Endothelial cell of umbilical vein (primary cell): ENCODE data around the gene TRIM17. TPM values are rescaled to one million over a fixed set of nuclear protein-coding genes. Genes with fewer than 3 reads are reported as not detected.

Source experiments
- BruUV-seq: library from RNA; stranded (reverse); fragments of 400-500 nt; replicated peaks from 2 replicates; lab custom pipeline; 2021; lab: Mats Ljungman, UMichigan
- CTCF ChIA-PET: fragments of 300-600, 350-600 bp; sonication (Branson Sonifier 250); formaldehyde crosslinking; loops from one replicate; lab custom pipeline; 2021; ENCODE audit warnings: antibody characterized with exemption, inconsistent platforms; lab: Charles Lee
- POLR2A ChIA-PET: fragments of 300-600, 350-600 bp; sonication (Branson Sonifier 250); formaldehyde crosslinking; loops from one replicate; lab custom pipeline; 2021; ENCODE audit warnings: antibody characterized with exemption, inconsistent platforms; lab: Charles Lee
- DNase-seq: peaks from one replicate; pipeline ENCODE4 v3.0.0-alpha.2; 2011; ENCODE audit warnings: low read depth, low spot score
- FAIRE-seq: peaks from 2 replicates; lab custom pipeline; 2011; peaks lifted over from hg19 to GRCh38; lab: Jason Lieb, UNC
- H2AFZ ChIP-seq: 2 replicates; pipeline ENCODE4 v1.6.0; 2012; ENCODE audit warnings: low read depth, low read length, control low read depth, inconsistent platforms
- H3K27ac ChIP-seq: 2 replicates; pipeline ENCODE4 v1.5.1; 2011; ENCODE audit warnings: low read depth, mild to moderate bottlenecking, control low read depth, low read length, moderate library complexity; ENCODE audit not compliant: insufficient read depth
- H3K27me3 ChIP-seq, 2 experiments: 2 replicates each; pipeline versions ENCODE4 v1.6.0 to v1.6.1; 2011; ENCODE audit warnings: low read length in 2 of 2, mixed read lengths in 1 of 2; ENCODE audit not compliant: control insufficient read depth in 2 of 2, insufficient read depth in 2 of 2
- H3K36me3 ChIP-seq, 2 experiments: 2 replicates in 1 of 2; 3 replicates in 1 of 2; pipeline ENCODE4 v1.5.1; 2011; ENCODE audit warnings: low read length in 2 of 2, mild to moderate bottlenecking in 1 of 2, moderate library complexity in 1 of 2; ENCODE audit not compliant: control insufficient read depth in 2 of 2, insufficient read depth in 2 of 2; ENCODE audit errors: extremely low read depth in 1 of 2
- H3K4me1 ChIP-seq: 3 replicates; pipeline ENCODE4 v1.5.1; 2011; ENCODE audit warnings: mild to moderate bottlenecking, low read length; ENCODE audit not compliant: control insufficient read depth, insufficient read depth; ENCODE audit errors: extremely low read depth
- H3K4me2 ChIP-seq: 2 replicates; pipeline ENCODE4 v1.6.1; 2011; ENCODE audit warnings: low read length, control low read depth, mixed read lengths; ENCODE audit not compliant: insufficient read depth
- H3K4me3 ChIP-seq, 3 experiments: fragments of 200-600 bp in 1 of 3; sonication (generic), shearing (Covaris generic) in 1 of 3; replicated peaks in 1 of 3; 2 replicates each; pipeline ENCODE4 v1.5.1; 2011 to 2016; ENCODE audit warnings: control low read depth in 3 of 3, low read length in 3 of 3, mild to moderate bottlenecking in 2 of 3, inconsistent platforms in 1 of 3, low read depth in 1 of 3, moderate library complexity in 1 of 3; ENCODE audit not compliant: insufficient read depth in 1 of 3
- H3K79me2 ChIP-seq: 2 replicates; pipeline ENCODE4 v1.6.0; 2012; ENCODE audit warnings: low read length, inconsistent platforms; ENCODE audit not compliant: control insufficient read depth, insufficient read depth
- H3K9ac ChIP-seq: replicated peaks from 2 replicates; pipeline ENCODE3; 2011; ENCODE audit warnings: low read length, control low read depth; ENCODE audit not compliant: insufficient read depth; ENCODE audit errors: extremely low read depth
- H3K9me1 ChIP-seq: replicated peaks from 3 replicates; pipeline ENCODE4 v1.6.0; 2011; ENCODE audit warnings: mild to moderate bottlenecking, low read length; ENCODE audit not compliant: control insufficient read depth, insufficient read depth; ENCODE audit errors: extremely low read depth
- H3K9me3 ChIP-seq: replicated peaks from 2 replicates; pipeline ENCODE4 v1.5.1; 2012; ENCODE audit warnings: low read length, inconsistent platforms; ENCODE audit not compliant: control insufficient read depth, insufficient read depth
- H4K20me1 ChIP-seq: replicated peaks from 2 replicates; pipeline ENCODE3; 2011; ENCODE audit warnings: mild to moderate bottlenecking, low read length; ENCODE audit not compliant: control insufficient read depth, insufficient read depth; ENCODE audit errors: extremely low read depth
- EZH2 ChIP-seq: IDR thresholded peaks from 2 replicates; pipeline ENCODE4 v1.6.1; 2012; ENCODE audit warnings: borderline replicate concordance, low read depth, mild to moderate bottlenecking, moderate library complexity, low read length, inconsistent platforms; ENCODE audit not compliant: severe bottlenecking
- FOS ChIP-seq: IDR thresholded peaks from 2 replicates; pipeline ENCODE4 v1.6.1; 2011; ENCODE audit warnings: mild to moderate bottlenecking, low read length, moderate library complexity, borderline replicate concordance; ENCODE audit not compliant: insufficient read depth
- GATA2 ChIP-seq: IDR thresholded peaks from 2 replicates; pipeline ENCODE4 v1.7.0; 2011; ENCODE audit warnings: low read depth, mild to moderate bottlenecking, moderate library complexity, mixed read lengths, low read length; ENCODE audit not compliant: insufficient read length, insufficient read depth
- JUN ChIP-seq: IDR thresholded peaks from 2 replicates; pipeline ENCODE4 v1.6.1; 2011; ENCODE audit warnings: borderline replicate concordance, low read depth; ENCODE audit not compliant: insufficient read length, insufficient read depth
- MYC ChIP-seq: IDR thresholded peaks from one replicate; pipeline ENCODE4 v1.6.1; 2011; ENCODE audit warnings: mild to moderate bottlenecking, low read depth, low read length
- POLR2A ChIP-seq: IDR thresholded peaks from 2 replicates; pipeline ENCODE4 v1.6.1; 2012; ENCODE audit warnings: low read depth, mild to moderate bottlenecking, control low read depth, low read length
- POLR2AphosphoS5 ChIP-seq: IDR thresholded peaks from 2 replicates; pipeline ENCODE4 v1.6.1; 2012; ENCODE audit warnings: low read depth, mild to moderate bottlenecking, control low read depth, low read length, moderate library complexity; ENCODE audit not compliant: insufficient read depth
- dilution Hi-C: fragments of 300-500 bp; cut with MboI; formaldehyde crosslinking; loops from one replicate; pipeline ENCODE4 v1.15.0; 2019; ENCODE audit warnings: low sequenced_read_pairs; ENCODE audit not compliant: extremely low pct_ligation_motif_present
- intact Hi-C: fragments of 100-400 bp; cut with micrococcal nuclease; formaldehyde crosslinking; loops from one replicate; pipeline ENCODE4 v1.10.0; 2022
- polyA plus RNA-seq, 4 experiments: library from polyadenylated mRNA; depleted of rRNA in 3 of 4; stranded (reverse) in 3 of 4; unstranded in 1 of 4; fragments of >200 nt; gene quantifications; 2 replicates each; pipeline versions ENCODE4 v1.2.1 to v1.2.3, GENCODE V29; 2011 to 2012; ENCODE audit warnings: missing spikeins in 1 of 4
- total RNA-seq: library from RNA; stranded (reverse); gene quantifications from 2 replicates; pipeline ENCODE4 v1.2.3, GENCODE V29; 2021
- TF ChIP-seq, protein P1 (sequence below), 2 donors: IDR thresholded peaks; 1 replicate in 1 of 2; 2 replicates in 1 of 2; pipeline ENCODE4 v1.5.1; 2011; ENCODE audit warnings: low read length in 2 of 2, mild to moderate bottlenecking in 2 of 2, moderate library complexity in 2 of 2, control low read depth in 1 of 2, inconsistent platforms in 1 of 2, low read depth in 1 of 2; ENCODE audit not compliant: insufficient read depth in 1 of 2; ENCODE audit errors: extremely low read depth in 1 of 2
- TF ChIP-seq, protein P2 (sequence below): IDR thresholded peaks from 2 replicates; pipeline ENCODE4 v1.6.1; 2011; ENCODE audit not compliant: insufficient read depth, insufficient read length

Gene TRIM17
- total and polyA plus RNA-seq, 2 donors (not counting 3 experiments of a cell fraction or from before 2014, with no cell fraction given): not detected

DNA sequence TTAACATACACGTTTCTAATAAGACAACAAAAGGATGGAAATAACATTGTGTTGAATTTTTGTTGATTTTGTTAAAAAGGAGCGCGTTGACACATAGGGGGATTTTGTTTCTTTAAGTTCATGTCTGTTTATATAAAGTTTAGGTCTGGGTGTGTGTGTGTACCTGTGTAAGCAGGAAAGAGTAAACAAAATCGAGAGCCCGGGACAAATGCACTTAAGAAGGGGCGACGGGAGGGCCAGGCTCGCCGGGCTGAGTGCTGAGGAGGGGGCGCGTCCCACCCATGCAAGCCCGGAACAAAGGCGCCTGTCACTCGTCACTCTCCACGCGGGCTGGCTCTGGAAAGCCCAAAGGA is 28.8 kb upstream of the TRIM17 start:
- Histone ChIP-seq H3K36me3 (no peaks in the 10 kb centered on the region), H3K27ac (no peak overlapping the region), H3K9me1 (no peaks in the 10 kb centered on the region), H3K4me2 (peak overlapping the region; percentile 35), H3K4me3 (no peak overlapping the region), H4K20me1 (no peaks in the 10 kb centered on the region), H3K4me1 (no peaks in the 10 kb centered on the region), H3K79me2 (no peaks in the 10 kb centered on the region), H3K9ac (no peak overlapping the region), H2AFZ (peak overlapping the region; percentile 2), H3K9me3 (no peaks in the 10 kb centered on the region), H3K27me3 (peaks cover 28 to 32% of the 10 kb centered on the region in 2 experiments)
- POLR2A ChIA-PET: no interaction called here
- dilution Hi-C loops: no loop called here
- peak; percentile 6 for DNase-seq
- TF ChIP-seq, protein P1, sequence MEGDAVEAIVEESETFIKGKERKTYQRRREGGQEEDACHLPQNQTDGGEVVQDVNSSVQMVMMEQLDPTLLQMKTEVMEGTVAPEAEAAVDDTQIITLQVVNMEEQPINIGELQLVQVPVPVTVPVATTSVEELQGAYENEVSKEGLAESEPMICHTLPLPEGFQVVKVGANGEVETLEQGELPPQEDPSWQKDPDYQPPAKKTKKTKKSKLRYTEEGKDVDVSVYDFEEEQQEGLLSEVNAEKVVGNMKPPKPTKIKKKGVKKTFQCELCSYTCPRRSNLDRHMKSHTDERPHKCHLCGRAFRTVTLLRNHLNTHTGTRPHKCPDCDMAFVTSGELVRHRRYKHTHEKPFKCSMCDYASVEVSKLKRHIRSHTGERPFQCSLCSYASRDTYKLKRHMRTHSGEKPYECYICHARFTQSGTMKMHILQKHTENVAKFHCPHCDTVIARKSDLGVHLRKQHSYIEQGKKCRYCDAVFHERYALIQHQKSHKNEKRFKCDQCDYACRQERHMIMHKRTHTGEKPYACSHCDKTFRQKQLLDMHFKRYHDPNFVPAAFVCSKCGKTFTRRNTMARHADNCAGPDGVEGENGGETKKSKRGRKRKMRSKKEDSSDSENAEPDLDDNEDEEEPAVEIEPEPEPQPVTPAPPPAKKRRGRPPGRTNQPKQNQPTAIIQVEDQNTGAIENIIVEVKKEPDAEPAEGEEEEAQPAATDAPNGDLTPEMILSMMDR (IDR thresholded peaks at IDR 0.05; ENCODE audit: extremely low read depth in 1 of 2, insufficient read depth in 1 of 2, low read depth in 1 of 2, low read length in 2 of 2): no peak
- no peak for TF ChIP-seq MYC
- TF ChIP-seq FOS: no peak
- CTCF ChIA-PET: no interaction called here
- FAIRE-seq: no peak
- intact Hi-C loops: no loop called here
- no TSS peak for BruUV-seq

DNA sequence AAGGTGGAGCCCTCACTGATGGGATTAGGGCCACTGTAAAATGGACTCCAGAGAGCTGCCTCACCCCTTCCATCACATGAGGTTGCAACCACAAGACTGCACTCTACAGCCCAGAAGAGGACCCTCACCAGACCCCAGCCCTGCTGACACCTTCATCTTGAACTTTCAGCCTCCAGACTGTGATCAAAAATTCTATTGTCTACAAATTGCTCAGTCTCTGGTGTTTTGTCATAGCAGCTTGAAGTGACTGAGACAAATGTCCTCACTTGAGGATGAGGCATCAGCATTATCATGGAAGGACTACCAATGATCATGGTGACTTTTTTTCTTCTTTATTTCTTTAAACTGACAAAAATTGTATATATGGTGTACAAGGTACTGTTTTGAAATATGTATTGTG is 26.7 kb upstream of the TRIM17 start:
- H3K27ac ChIP-seq: no peak overlapping the region
- H3K4me2 ChIP-seq: no peak overlapping the region
- no peaks in the 10 kb centered on the region for H4K20me1 ChIP-seq
- no peaks in the 10 kb centered on the region for H3K4me1 ChIP-seq
- POLR2A ChIA-PET: no interaction called here
- H3K9me1 ChIP-seq: no peaks in the 10 kb centered on the region
- FAIRE-seq (no peak), DNase-seq (no peak)
- H3K27me3 ChIP-seq: peaks cover 28 to 32% of the 10 kb centered on the region in 2 experiments
- no peak overlapping the region for H2AFZ ChIP-seq
- no peaks in the 10 kb centered on the region for H3K36me3 ChIP-seq
- TF ChIP-seq EZH2 (no peak), POLR2AphosphoS5 (no peak), POLR2A (no peak), FOS (no peak), GATA2 (no peak), MYC (no peak), JUN (no peak)
- TF ChIP-seq, protein P2, sequence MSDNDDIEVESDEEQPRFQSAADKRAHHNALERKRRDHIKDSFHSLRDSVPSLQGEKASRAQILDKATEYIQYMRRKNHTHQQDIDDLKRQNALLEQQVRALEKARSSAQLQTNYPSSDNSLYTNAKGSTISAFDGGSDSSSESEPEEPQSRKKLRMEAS: no peak
- TF ChIP-seq, protein P1 (IDR thresholded peaks at IDR 0.05; ENCODE audit: extremely low read depth in 1 of 2, insufficient read depth in 1 of 2, low read depth in 1 of 2, low read length in 2 of 2): no peak
- dilution Hi-C loops: no loop called here
- H3K9ac ChIP-seq: no peak overlapping the region
- H3K79me2 ChIP-seq: no peaks in the 10 kb centered on the region
- BruUV-seq: no TSS peak
- intact Hi-C loops: no loop called here
- CTCF ChIA-PET: interaction anchor here (0.6 kb wide), 1 partner anchor 55 kb away, joined by 3 read pairs; no protein-coding TSS in a partner anchor
- H3K9me3 ChIP-seq: no peaks in the 10 kb centered on the region
- no peak overlapping the region for H3K4me3 ChIP-seq
